HG02840 (cell line): ENCODE data around the gene MTRF1.
"Not testable (repeated sequence)": the region's sequence is repeated elsewhere in the genome, so short reads cannot be mapped to it uniquely, and the experiment has no call there.

ENCODE experiments used
- ATAC-seq: cut with Tn5 transposase; IDR thresholded peaks from one replicate; pipeline ENCODE4 v1.9.1; 2021; ENCODE audit warnings: mild to moderate bottlenecking, moderate library complexity, moderate number of reproducible peaks; ENCODE audit not compliant: unreplicated experiment, low FRiP score

Gene MTRF1

DNA sequence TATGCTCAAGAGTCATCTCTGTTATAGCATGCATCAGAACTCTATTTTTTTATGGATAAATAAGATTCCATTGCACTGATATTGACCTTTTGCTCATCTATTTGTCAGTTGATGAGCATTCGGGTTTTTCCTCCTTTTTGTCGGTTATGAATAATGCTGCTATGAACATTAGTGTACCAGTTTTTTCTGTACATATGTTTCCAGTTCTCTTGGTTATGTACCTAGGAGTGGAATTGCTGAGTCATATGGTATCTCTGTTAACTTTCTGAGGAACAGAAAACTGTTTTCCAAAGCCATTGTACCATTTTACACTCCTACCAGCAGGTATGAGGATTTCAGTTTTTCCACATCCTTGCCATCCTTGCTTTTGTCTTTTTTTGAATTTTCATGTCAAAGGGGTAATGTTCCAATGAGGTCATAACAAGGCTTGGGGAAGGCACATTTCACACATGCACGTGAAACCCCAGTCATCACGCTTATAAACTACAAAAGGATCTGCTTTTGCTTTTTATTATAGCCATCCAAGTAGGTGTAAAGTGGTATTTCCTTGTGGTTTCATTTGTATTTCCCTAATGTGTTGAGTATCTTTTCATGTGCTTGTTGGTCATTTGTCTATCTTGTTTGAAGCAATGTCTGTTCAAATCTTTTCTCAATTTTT, 83.7 kb downstream of the MTRF1 start:
- ATAC-seq = no peak

DNA sequence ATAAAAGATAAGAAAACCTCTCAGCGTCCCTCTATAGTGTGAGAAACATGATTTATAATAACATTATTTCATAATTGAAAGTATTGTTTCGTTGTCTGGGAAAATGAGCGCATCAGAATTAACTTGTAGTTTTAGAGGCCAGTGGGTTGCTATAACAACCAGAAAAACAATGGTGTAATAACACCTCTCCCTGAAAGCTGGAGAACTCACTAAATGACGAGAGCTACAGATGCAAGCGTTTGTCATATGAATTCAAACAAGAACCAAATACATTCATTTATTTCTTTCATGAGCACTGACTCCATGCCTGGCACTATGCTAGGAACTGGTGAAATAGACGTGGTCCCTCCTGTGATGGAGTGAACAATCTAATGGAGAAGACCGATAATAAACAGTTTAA, 85.3 kb downstream of the MTRF1 start:
- no peak for ATAC-seq

DNA sequence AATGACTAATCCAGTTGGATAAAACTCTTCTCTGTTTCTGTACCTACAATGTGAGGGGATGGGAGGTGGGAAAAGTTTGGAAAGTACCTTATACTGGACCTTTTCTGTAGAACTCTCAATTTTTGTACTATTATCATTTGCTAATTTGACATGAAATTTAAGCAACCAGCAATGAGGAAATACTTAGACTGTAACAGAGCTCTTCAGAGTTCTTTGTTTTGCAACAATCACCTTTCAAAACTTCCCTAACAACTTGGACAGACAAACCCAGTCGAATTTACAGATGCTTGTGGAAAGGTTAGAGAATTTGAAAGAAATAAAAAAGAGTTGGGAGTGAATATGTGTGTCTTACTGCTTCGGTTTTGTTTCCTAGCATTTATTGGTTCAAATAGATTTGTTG, 85.8 kb downstream of the MTRF1 start:
- ATAC-seq = no peak

DNA sequence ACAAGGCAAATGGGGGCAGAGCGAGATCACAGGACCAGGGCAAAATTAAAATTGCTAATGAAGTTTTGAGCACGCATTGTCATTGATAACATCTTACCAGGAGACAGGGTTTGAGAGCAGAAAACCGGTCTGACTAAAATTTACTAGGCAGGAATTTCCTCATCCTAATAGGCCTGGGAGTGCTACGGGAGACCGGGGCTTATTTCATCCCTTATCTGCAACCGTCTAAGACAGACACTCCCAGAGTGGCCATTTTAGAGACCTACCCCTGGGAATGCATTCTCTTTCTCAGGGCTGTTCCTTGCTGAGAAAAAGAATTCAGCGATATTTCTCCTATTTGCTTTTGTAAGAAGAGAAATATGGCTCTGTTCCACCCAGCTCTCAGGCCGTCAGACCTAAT, 87.8 kb downstream of the MTRF1 start:
- ATAC-seq = not testable (repeated sequence)
